Measurements from ENCODE around the gene SLC16A9. TPM values are rescaled to one million over a fixed set of nuclear protein-coding genes. Genes with fewer than 3 reads are reported as not detected.
"Not testable (repeated sequence)": the region's sequence is repeated elsewhere in the genome, so short reads cannot be mapped to it uniquely, and the experiment has no call there.

SLC16A9 gene
- total RNA-seq, 4 donors from 2014 or later = 0.44 to 2.3 (median 1.3) TPM

GRCh38 chr10:59648711-59649201 is 60.9 kb downstream of the SLC16A9 start:
- Histone ChIP-seq H3K9me3 (peaks cover 0 to 22% (median 2%) of the 10 kb centered on the region in 4 donors), H3K36me3 (no peaks in the 10 kb centered on the region), H3K4me3 (no peak overlapping the region), H3K27me3 (no peaks in the 10 kb centered on the region), H3K4me1 (peaks cover 0 to 12% (median 0%) of the 10 kb centered on the region in 4 donors), H3K27ac (no peak overlapping the region)
- no peak for DNase-seq (ENCODE audit: low spot score in 2 of 2)
- TF ChIP-seq POLR2A (IDR thresholded peaks at IDR 0.05) (no peak), EP300 (IDR thresholded peaks at IDR 0.05) (no peak), CTCF (IDR thresholded peaks at IDR 0.05) (no peak)
- 40 to 45% methylated on average over 7 of the region's 7 CpGs for WGBS, 2 donors

- H3K27ac ChIP-seq = no peak overlapping the region
- DNase-seq (ENCODE audit: low spot score in 2 of 2) = no peak
- peaks cover 0 to 11% (median 0%) of the 10 kb centered on the region in 4 donors for H3K4me1 ChIP-seq
- peaks cover 0 to 22% (median 2%) of the 10 kb centered on the region in 4 donors for H3K9me3 ChIP-seq
- H3K27me3 ChIP-seq = no peaks in the 10 kb centered on the region
- TF ChIP-seq POLR2A (IDR thresholded peaks at IDR 0.05) (no peak), CTCF (IDR thresholded peaks at IDR 0.05) (no peak), EP300 (IDR thresholded peaks at IDR 0.05) (no peak)
- no peaks in the 10 kb centered on the region for H3K36me3 ChIP-seq
- H3K4me3 ChIP-seq = no peak overlapping the region
These were observed 64.8 kb downstream of the SLC16A9 start for GRCh38 chr10:59644841-59645240.

GRCh38 chr10:59641688-59642087 is 68.0 kb downstream of the SLC16A9 start:
- not testable (repeated sequence) for H3K27ac ChIP-seq; H3K27me3 ChIP-seq; DNase-seq (ENCODE audit: low spot score in 2 of 2)

GRCh38 chr10:59635502-59636290 is 74.0 kb downstream of the SLC16A9 start:
- Histone ChIP-seq H3K9me3 (no peaks in the 10 kb centered on the region), H3K27me3 (no peaks in the 10 kb centered on the region), H3K27ac (no peak overlapping the region), H3K4me1 (no peaks in the 10 kb centered on the region), H3K4me3 (no peak overlapping the region), H3K36me3 (no peaks in the 10 kb centered on the region)
- no peak for TF ChIP-seq EP300 (IDR thresholded peaks at IDR 0.05)
- TF ChIP-seq CTCF (IDR thresholded peaks at IDR 0.05) = no peak
- TF ChIP-seq POLR2A (IDR thresholded peaks at IDR 0.05) = no peak
- no peak for DNase-seq (ENCODE audit: low spot score in 2 of 2)
- WGBS, 2 donors = 81 to 97% methylated on average over 1 of the region's 1 CpG

More at GRCh38 chr10:59641688-59642087, 68.0 kb downstream of the SLC16A9 start:
- H3K4me1 ChIP-seq, H3K36me3 ChIP-seq, H3K4me3 ChIP-seq: not testable (repeated sequence)
- H3K9me3 ChIP-seq = peaks cover 0 to 22% (median 2%) of the 10 kb centered on the region in 4 donors

GRCh38 chr10:59634102-59634501 is 75.5 kb downstream of the SLC16A9 start:
- DNase-seq (ENCODE audit: low spot score in 2 of 2) = no peak
- 94 to 95% methylated on average over 2 of the region's 2 CpGs for WGBS, 2 donors
- no peaks in the 10 kb centered on the region for H3K4me1 ChIP-seq

More at GRCh38 chr10:59634102-59634501, 75.5 kb downstream of the SLC16A9 start:
- Histone ChIP-seq H3K9me3 (no peaks in the 10 kb centered on the region), H3K36me3 (no peaks in the 10 kb centered on the region), H3K27ac (no peak overlapping the region), H3K4me3 (no peak overlapping the region), H3K27me3 (no peaks in the 10 kb centered on the region)
- no peak for TF ChIP-seq POLR2A (IDR thresholded peaks at IDR 0.05)
- TF ChIP-seq CTCF (IDR thresholded peaks at IDR 0.05) = no peak
- no peak for TF ChIP-seq EP300 (IDR thresholded peaks at IDR 0.05)
